Measurements from ENCODE around the gene RBM20.
A peak's percentile ranks its signal among the peaks of the same experiment; 100 is the strongest.
"Not testable (repeated sequence)": the region's sequence is repeated elsewhere in the genome, so short reads cannot be mapped to it uniquely, and the experiment has no call there.

The RBM20 gene

GRCh38 chr10:110679486-110680272 lies 35.5 kb downstream of the RBM20 start:
- DNase-seq, result no peak

GRCh38 chr10:110680273-110681020 lies 36.3 kb downstream of the RBM20 start:
- no peak for DNase-seq

GRCh38 chr10:110681023-110681681 lies 37.0 kb downstream of the RBM20 start:
- DNase-seq, result peak; percentile 7

GRCh38 chr10:110682348-110682747 lies 38.2 kb downstream of the RBM20 start:
- DNase-seq, result no peak

- no peak for DNase-seq
Measured at GRCh38 chr10:110684800-110685446, 40.8 kb downstream of the RBM20 start.

GRCh38 chr10:110686047-110686446 lies 41.9 kb downstream of the RBM20 start:
- DNase-seq, result no peak

GRCh38 chr10:110686949-110687348 lies 42.8 kb downstream of the RBM20 start:
- no peak for DNase-seq

- no peak for DNase-seq
Measured at GRCh38 chr10:110687400-110687799, 43.3 kb downstream of the RBM20 start.

- no peak for DNase-seq
Measured at GRCh38 chr10:110691139-110691538, 47.0 kb downstream of the RBM20 start.

- DNase-seq, result no peak
Measured at GRCh38 chr10:110694263-110694662, 50.1 kb downstream of the RBM20 start.

GRCh38 chr10:110694820-110695538 lies 50.8 kb downstream of the RBM20 start:
- no peak for DNase-seq

GRCh38 chr10:110695539-110695886 lies 51.4 kb downstream of the RBM20 start:
- DNase-seq, result no peak

- DNase-seq, result no peak
Measured at GRCh38 chr10:110696436-110696835, 52.3 kb downstream of the RBM20 start.

GRCh38 chr10:110698340-110698739 lies 54.2 kb downstream of the RBM20 start:
- no peak for DNase-seq

GRCh38 chr10:110698782-110699201 lies 54.7 kb downstream of the RBM20 start:
- DNase-seq, result no peak

- DNase-seq, result no peak
Measured at GRCh38 chr10:110699859-110700468, 55.8 kb downstream of the RBM20 start.

GRCh38 chr10:110700947-110701616 lies 56.9 kb downstream of the RBM20 start:
- no peak for DNase-seq

GRCh38 chr10:110701617-110701971 lies 57.5 kb downstream of the RBM20 start:
- no peak for DNase-seq

GRCh38 chr10:110704070-110704469 lies 59.9 kb downstream of the RBM20 start:
- no peak for DNase-seq

- DNase-seq, result no peak
Measured at GRCh38 chr10:110704906-110705476, 60.9 kb downstream of the RBM20 start.

GRCh38 chr10:110705596-110705995 lies 61.5 kb downstream of the RBM20 start:
- not testable (repeated sequence) for DNase-seq
